ENCODE data around the gene CHRM1.
A peak's percentile ranks its signal among the peaks of the same experiment; 100 is the strongest.

Gene CHRM1

GRCh38 chr11:62925745-62926679, 4.8 kb upstream of the CHRM1 start:
- no peak for DNase-seq (ENCODE audit: low read depth)

GRCh38 chr11:62925308-62925707, 4.1 kb upstream of the CHRM1 start:
- DNase-seq (ENCODE audit: low read depth): no peak

- DNase-seq (ENCODE audit: low read depth): no peak
These were observed 2.6 kb upstream of the CHRM1 start for GRCh38 chr11:62923601-62924411.

GRCh38 chr11:62922653-62923431, 1.7 kb upstream of the CHRM1 start:
- peak; percentile 24 for DNase-seq (ENCODE audit: low read depth)

- no peak for DNase-seq (ENCODE audit: low read depth)
These were observed 1.0 kb upstream of the CHRM1 start for GRCh38 chr11:62922189-62922589.

- no peak for DNase-seq (ENCODE audit: low read depth)
These were observed 518 bp upstream of the CHRM1 start for GRCh38 chr11:62921573-62922188.

- DNase-seq (ENCODE audit: low read depth): no peak
These were observed 1.1 kb downstream of the CHRM1 start for GRCh38 chr11:62919898-62920640.

GRCh38 chr11:62919476-62919875, 1.7 kb downstream of the CHRM1 start:
- DNase-seq (ENCODE audit: low read depth): no peak

- no peak for DNase-seq (ENCODE audit: low read depth)
These were observed 2.6 kb downstream of the CHRM1 start for GRCh38 chr11:62918531-62918930.

GRCh38 chr11:62917906-62918502, 3.2 kb downstream of the CHRM1 start:
- no peak for DNase-seq (ENCODE audit: low read depth)

- DNase-seq (ENCODE audit: low read depth): no peak
These were observed 6.7 kb downstream of the CHRM1 start for GRCh38 chr11:62914416-62914815.

- DNase-seq (ENCODE audit: low read depth): no peak
These were observed 8.9 kb downstream of the CHRM1 start for GRCh38 chr11:62912268-62912667.

- DNase-seq (ENCODE audit: low read depth): no peak
These were observed 9.7 kb downstream of the CHRM1 start for GRCh38 chr11:62911137-62912130.

- no peak for DNase-seq (ENCODE audit: low read depth)
These were observed 10.9 kb downstream of the CHRM1 start for GRCh38 chr11:62910141-62910882.

- DNase-seq (ENCODE audit: low read depth): no peak
These were observed 11.9 kb downstream of the CHRM1 start for GRCh38 chr11:62909107-62909894.

GRCh38 chr11:62908468-62909072, 12.6 kb downstream of the CHRM1 start:
- no peak for DNase-seq (ENCODE audit: low read depth)

- DNase-seq (ENCODE audit: low read depth): peak; percentile 45
These were observed 15.1 kb downstream of the CHRM1 start for GRCh38 chr11:62905927-62906531.
